GM12801 (cell line): ENCODE results near the gene PIGH.

ENCODE experiments used
- TF ChIP-seq, protein P1 (sequence below): IDR thresholded peaks from one replicate; pipeline ENCODE4 v1.5.1; 2011; ENCODE audit warnings: control low read depth; ENCODE audit not compliant: insufficient read length; ENCODE audit errors: extremely low read depth

Gene PIGH

DNA sequence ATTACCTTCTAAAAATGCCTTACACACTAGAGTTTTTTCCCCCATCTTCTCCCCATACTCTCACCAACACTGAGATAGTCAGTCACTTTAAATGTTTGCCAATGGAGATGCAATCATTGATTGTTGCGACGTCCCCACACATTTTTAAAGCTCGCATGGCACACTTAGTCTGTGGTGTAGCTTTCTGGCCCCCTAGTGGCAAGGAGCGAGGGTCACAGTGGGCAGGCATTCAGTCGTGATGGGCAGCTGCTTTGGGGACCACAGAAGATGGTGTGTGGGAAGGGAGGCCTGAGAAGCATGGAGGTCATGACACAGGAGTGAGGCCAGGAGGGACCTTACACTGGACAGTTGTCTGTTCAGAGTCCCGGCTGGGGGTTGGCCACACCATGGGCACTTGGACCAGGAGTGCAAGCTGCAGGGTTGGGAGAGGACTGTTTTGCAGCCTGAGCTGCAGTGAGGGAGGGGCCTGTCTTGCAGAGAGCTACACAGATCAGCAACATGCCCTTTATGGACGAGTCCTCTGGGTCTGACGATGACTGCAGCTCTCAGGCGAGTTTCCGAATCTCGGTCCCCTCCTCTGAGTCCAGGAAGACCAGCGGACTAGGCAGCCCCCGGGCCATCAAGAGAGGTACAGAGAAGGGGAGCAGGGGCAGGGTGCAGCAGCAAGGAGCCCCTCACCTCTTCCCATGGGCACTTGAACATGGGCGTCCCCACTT is 28.6 kb downstream of the PIGH start:
- TF ChIP-seq, protein P1, sequence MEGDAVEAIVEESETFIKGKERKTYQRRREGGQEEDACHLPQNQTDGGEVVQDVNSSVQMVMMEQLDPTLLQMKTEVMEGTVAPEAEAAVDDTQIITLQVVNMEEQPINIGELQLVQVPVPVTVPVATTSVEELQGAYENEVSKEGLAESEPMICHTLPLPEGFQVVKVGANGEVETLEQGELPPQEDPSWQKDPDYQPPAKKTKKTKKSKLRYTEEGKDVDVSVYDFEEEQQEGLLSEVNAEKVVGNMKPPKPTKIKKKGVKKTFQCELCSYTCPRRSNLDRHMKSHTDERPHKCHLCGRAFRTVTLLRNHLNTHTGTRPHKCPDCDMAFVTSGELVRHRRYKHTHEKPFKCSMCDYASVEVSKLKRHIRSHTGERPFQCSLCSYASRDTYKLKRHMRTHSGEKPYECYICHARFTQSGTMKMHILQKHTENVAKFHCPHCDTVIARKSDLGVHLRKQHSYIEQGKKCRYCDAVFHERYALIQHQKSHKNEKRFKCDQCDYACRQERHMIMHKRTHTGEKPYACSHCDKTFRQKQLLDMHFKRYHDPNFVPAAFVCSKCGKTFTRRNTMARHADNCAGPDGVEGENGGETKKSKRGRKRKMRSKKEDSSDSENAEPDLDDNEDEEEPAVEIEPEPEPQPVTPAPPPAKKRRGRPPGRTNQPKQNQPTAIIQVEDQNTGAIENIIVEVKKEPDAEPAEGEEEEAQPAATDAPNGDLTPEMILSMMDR: no peak

DNA sequence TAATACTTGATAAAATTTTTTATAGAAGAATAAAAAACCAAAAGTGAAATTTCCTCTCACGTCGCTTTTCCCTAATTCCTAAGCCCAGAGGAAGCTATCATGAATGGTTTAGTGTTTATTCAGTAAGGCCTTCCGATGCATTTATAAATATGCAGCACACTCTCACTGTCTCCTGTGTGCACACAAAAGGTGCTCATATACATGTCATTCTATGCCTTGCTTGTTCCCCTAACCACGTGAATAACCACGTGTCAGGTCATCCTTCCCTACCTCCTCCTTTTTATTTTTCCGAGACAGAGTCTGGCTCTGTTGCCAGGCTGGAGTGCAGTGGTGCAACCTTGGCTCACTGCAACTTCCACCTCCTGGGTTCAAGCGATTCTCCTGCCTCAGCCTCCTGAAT is 29.6 kb downstream of the PIGH start:
- TF ChIP-seq, protein P1: no peak

DNA sequence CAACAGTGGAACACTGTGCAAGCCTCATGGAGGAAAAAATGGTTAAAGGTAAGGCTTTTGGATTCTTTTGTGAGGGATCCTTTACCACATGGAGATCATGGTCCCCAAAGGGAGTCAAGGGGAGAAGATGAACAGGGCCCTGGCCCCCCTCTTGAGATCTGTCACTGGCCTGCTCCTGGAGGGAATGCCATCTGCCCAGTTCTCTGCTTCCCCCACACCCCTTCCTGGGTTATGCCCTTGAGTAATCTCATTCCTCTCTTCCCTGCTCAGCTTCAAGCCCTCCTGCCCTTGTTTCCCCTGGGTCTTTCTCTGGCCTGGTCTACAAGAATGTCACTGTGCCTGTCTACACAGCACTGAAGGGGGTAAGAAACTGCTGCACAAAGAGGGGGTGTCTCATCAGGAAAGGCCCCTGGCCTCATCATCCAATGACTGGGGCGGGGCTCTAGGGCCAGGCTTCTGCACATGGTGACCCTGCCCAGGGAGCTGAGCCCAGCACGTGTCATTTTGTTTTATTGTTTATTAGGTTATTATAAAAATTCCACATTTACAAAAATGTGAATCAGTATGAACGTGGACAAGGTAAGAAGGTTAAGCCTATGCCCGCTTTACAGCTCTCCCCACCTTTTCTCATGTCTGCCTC is 30.3 kb downstream of the PIGH start:
- TF ChIP-seq, protein P1: no peak

DNA sequence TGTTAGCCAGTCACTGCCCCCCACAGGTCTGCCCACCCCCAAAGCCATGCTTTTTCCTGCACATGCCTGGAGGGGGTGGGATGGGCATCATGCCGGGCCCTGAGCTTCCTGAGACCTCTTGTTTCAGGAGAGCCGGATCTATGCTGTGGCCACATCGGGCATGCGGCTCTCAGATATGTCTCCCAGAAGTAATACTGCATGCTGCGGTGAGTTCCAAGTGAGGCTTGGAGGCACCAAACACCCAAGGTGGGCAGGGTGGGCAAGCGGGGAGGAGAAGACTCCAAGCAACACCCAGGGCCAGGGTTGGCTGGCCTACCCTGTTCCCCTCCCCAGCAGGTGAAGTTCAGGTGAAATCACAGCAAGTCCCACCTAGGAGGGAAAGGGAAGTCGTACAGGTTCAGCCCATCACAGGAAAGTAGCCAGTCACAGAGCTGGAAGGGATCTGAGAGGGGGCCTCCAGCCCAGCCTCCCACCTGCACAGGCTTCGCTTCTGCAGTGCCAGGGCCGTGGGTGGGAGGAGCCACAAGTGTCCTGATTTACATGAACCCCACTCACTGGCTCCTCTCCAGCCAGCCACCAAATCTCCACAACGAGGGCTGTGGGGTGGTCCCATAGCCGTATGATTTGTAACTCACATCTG is 30.9 kb downstream of the PIGH start:
- TF ChIP-seq, protein P1: no peak

DNA sequence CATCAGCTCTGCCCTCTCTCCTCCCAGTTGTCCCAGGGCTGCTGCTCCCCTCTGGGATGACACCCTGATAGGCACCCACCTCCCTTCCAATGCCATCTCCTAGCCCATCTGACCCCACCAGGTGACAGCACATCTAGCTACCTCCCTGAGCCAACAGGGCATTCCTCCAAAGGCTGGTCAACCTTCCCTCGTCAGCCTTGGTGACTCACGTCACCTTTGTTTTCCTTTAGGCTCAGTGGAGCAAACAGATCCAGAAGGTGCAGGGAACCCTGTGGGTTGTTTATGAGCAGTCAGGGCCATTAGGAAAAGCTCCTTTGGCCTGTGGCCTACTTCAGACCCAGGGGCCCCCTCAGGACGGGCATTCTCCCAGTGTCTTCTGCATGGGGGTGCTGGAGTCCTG is 32.4 kb downstream of the PIGH start:
- TF ChIP-seq, protein P1: no peak

DNA sequence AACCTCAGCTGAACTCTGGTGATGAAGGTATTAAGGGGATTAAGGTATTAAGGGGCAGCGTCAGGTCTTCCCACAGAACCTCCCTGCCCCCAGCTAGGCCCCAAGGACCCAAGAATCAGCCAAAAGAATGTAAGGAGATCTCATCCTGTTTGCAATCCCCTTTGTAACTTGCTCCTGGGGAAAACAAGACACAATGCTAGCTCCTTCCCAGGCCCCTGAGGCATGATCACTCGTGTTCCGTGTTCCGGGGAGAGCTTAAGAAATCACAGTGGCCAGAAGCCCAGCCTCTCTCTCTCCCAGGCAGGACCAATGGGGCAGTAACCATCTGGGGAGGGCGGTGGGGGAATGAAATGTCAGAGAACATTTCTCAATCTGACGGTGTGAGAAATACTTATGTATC is 33.2 kb downstream of the PIGH start:
- TF ChIP-seq, protein P1: no peak

DNA sequence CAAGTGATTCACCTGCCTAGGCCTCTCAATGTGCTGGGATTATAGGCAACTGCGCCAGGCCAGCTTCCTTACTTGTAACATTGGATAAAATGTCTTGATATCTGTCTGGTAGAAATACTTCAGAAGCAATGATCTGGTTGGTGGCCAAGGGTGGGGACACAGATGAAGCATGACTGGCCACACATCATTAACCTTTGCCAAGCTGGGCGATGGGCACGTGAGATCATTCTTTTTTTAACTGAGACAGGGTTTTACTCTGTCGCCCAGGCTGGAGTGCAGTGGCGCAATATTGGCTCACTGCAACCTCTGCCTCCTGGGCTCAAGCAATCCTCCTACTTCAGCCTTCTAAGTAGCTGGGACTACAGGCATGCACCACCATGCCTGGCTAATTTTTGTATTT is 35.8 kb downstream of the PIGH start:
- TF ChIP-seq, protein P1: no peak
